ENCODE data around the gene TCF7L1.
"Not testable (repeated sequence)": the region's sequence is repeated elsewhere in the genome, so short reads cannot be mapped to it uniquely, and the experiment has no call there.

Gene TCF7L1

GRCh38 chr2:85327822-85328617, 194.8 kb downstream of the TCF7L1 start, which contains the start of gene TGOLN2:
TGOLN2 (minus strand) TSS chr2:85327989; CDS start chr2:85327962, 27 bp downstream.
- TF ChIP-seq CTCF (IDR thresholded peaks at IDR 0.05; ENCODE audit: low read depth, low read length, poor library complexity, severe bottlenecking): no peak
- no peak for TF ChIP-seq EZH2phosphoT487 (IDR thresholded peaks at IDR 0.05; ENCODE audit: borderline replicate concordance, low read length)
- Histone ChIP-seq H3K4me1 (ENCODE audit: control insufficient read depth, low read length) (peaks cover 39% of the 10 kb centered on the region), H3K27me3 (ENCODE audit: control insufficient read depth, low read length) (no peaks in the 10 kb centered on the region), H3K9me2 (replicated peaks; ENCODE audit: control insufficient read depth, low read length) (no peaks in the 10 kb centered on the region), H3F3A (ENCODE audit: control insufficient read depth, insufficient read depth) (no peaks in the 10 kb centered on the region), H3K4me3 (ENCODE audit: low read length) (peak within 1 kb of the TSS; percentile 83), H3K27ac (ENCODE audit: low read depth, low read length) (peak within 1 kb of the TSS; percentile 83), H3K36me3 (ENCODE audit: control insufficient read depth, low read length) (peaks cover 51% of the 10 kb centered on the region), H3K4me2 (ENCODE audit: low read length) (peak within 1 kb of the TSS; percentile 92), H3K9me3 (ENCODE audit: control insufficient read depth, insufficient read depth, low read length) (no peaks in the 10 kb centered on the region), H4K20me1 (ENCODE audit: control insufficient read depth, insufficient read depth, low read depth, low read length) (peaks cover 25% of the 10 kb centered on the region), H3K79me2 (ENCODE audit: control insufficient read depth, low read length) (peaks cover 58% of the 10 kb centered on the region)

GRCh38 chr2:85329181-85329651, 196.0 kb downstream of the TCF7L1 start:
- peaks cover 20% of the 10 kb centered on the region for H4K20me1 ChIP-seq (ENCODE audit: control insufficient read depth, insufficient read depth, low read depth, low read length)
- peak overlapping the region; percentile 83 for H3K4me3 ChIP-seq (ENCODE audit: low read length)

GRCh38 chr2:85329701-85330100, 196.5 kb downstream of the TCF7L1 start:
- not testable (repeated sequence) for H3K9me2 ChIP-seq (replicated peaks; ENCODE audit: control insufficient read depth, low read length); H3K9me3 ChIP-seq (ENCODE audit: control insufficient read depth, insufficient read depth, low read length); H3K4me3 ChIP-seq (ENCODE audit: low read length); H3K27ac ChIP-seq (ENCODE audit: low read depth, low read length); H3F3A ChIP-seq (ENCODE audit: control insufficient read depth, insufficient read depth); H3K27me3 ChIP-seq (ENCODE audit: control insufficient read depth, low read length)
- H3K4me2 ChIP-seq (ENCODE audit: low read length): peak overlapping the region; percentile 92; the same call in 1 of the 2 replicates
- peaks cover 17% of the 10 kb centered on the region for H4K20me1 ChIP-seq (ENCODE audit: control insufficient read depth, insufficient read depth, low read depth, low read length)
- peaks cover 31% of the 10 kb centered on the region for H3K4me1 ChIP-seq (ENCODE audit: control insufficient read depth, low read length)
- H3K36me3 ChIP-seq (ENCODE audit: control insufficient read depth, low read length): peaks cover 34% of the 10 kb centered on the region
- peaks cover 41% of the 10 kb centered on the region for H3K79me2 ChIP-seq (ENCODE audit: control insufficient read depth, low read length)

More at GRCh38 chr2:85329181-85329651, 196.0 kb downstream of the TCF7L1 start:
- Histone ChIP-seq H3K9me3 (ENCODE audit: control insufficient read depth, insufficient read depth, low read length) (no peaks in the 10 kb centered on the region), H3K9me2 (replicated peaks; ENCODE audit: control insufficient read depth, low read length) (no peaks in the 10 kb centered on the region), H3K79me2 (ENCODE audit: control insufficient read depth, low read length) (peaks cover 46% of the 10 kb centered on the region), H3F3A (ENCODE audit: control insufficient read depth, insufficient read depth) (no peaks in the 10 kb centered on the region), H3K4me1 (ENCODE audit: control insufficient read depth, low read length) (peaks cover 34% of the 10 kb centered on the region), H3K36me3 (ENCODE audit: control insufficient read depth, low read length) (peaks cover 39% of the 10 kb centered on the region), H3K27me3 (ENCODE audit: control insufficient read depth, low read length) (no peaks in the 10 kb centered on the region), H3K27ac (ENCODE audit: low read depth, low read length) (no peak overlapping the region), H3K4me2 (ENCODE audit: low read length) (peak overlapping the region; percentile 92)
- TF ChIP-seq CTCF (IDR thresholded peaks at IDR 0.05; ENCODE audit: low read depth, low read length, poor library complexity, severe bottlenecking): no peak
- TF ChIP-seq EZH2phosphoT487 (IDR thresholded peaks at IDR 0.05; ENCODE audit: borderline replicate concordance, low read length): no peak
